ENCODE results near the gene NAPG.
"Not testable (repeated sequence)": the region's sequence is repeated elsewhere in the genome, so short reads cannot be mapped to it uniquely, and the experiment has no call there.

The NAPG gene

DNA sequence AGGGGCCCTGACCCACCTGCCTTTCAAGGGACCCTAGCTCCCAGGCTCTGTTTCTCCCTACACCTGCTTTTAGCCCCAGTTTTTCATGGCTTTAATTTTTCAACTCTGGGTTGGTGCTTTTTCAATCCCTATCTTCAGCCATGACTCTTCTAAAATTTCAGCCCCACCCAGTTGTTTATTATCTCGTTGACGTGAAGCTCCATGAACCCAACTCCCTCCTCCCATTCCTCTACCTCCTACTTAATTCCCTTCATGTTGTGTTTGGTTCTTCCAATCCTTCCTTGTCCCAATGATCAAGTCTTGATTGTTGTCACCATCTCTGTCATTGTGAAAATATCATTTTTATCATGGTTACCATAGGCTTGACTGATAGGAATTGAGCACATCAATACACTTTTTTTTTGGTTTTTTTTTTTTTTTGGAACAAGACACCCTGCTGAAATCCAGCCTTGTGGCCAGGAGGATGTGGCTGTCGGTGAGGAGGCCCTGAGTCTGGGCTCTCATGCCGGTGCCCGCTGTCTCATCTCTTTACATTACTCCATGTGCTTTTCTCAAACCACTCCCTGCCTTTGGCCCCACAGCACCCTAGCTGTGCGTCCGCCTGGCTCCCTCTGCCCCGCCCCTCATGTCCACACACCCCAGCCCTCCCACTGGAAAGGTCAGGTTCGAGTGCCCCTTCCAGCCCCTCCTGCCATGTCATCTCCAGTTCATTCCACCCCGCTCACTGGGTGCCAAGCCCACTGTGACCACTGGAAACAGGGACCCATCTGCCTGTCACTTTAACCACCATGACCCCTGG lies 39.3 kb downstream of the NAPG start:
- no peak for TF ChIP-seq CTCF (IDR thresholded peaks at IDR 0.05; ENCODE audit: low read depth, low read length)
- TF ChIP-seq EZH2phosphoT487 (IDR thresholded peaks at IDR 0.05; ENCODE audit: low read depth): no peak
- H3K9ac ChIP-seq (ENCODE audit: low read length): no peak overlapping the region
- 0 out of 2 replicates have a peak, but pooled peaks cover 2% of the 10 kb centered on the region for H3K4me1 ChIP-seq (ENCODE audit: low read length)
- H3K79me2 ChIP-seq (ENCODE audit: low read length): no peaks in the 10 kb centered on the region
- no peak overlapping the region for H3K27ac ChIP-seq (ENCODE audit: low read length)
- no peak overlapping the region for H3K4me2 ChIP-seq (ENCODE audit: low read length)
- no peaks in the 10 kb centered on the region for H3K9me3 ChIP-seq (ENCODE audit: insufficient read depth, low read length)
- H2AFZ ChIP-seq (ENCODE audit: low read depth, low read length): no peak overlapping the region
- no peak overlapping the region for H3K4me3 ChIP-seq (ENCODE audit: low read length)
- no peaks in the 10 kb centered on the region for H3K27me3 ChIP-seq (ENCODE audit: low read depth, low read length)
- H4K20me1 ChIP-seq (ENCODE audit: insufficient read depth, low read length): no peaks in the 10 kb centered on the region
- no peaks in the 10 kb centered on the region for H3K36me3 ChIP-seq (replicated peaks; ENCODE audit: low read depth, low read length)

DNA sequence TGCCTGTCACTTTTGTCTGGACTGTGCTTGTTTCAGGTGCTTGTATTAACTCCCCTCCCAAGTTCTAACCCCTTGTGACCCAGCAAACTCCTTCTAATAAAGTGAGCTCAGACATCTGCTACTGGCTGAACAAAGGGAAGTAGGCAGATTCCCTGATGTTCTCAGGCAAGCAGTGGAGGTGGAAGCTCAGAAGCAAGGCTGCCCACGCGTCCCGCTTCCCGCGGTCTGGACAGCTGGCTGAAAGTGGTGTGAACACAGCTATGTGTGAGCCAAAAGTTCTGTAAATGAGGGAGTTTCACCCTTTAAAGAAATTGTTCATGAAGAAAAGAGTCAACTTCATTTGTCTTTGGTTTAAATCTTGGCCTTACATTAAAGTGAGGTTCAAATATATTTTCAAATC lies 40.0 kb downstream of the NAPG start:
- no peak overlapping the region for H3K4me3 ChIP-seq (ENCODE audit: low read length)
- no peaks in the 10 kb centered on the region for H3K79me2 ChIP-seq (ENCODE audit: low read length)
- no peaks in the 10 kb centered on the region for H3K4me1 ChIP-seq (ENCODE audit: low read length)
- H3K27ac ChIP-seq (ENCODE audit: low read length): no peak overlapping the region
- no peaks in the 10 kb centered on the region for H3K36me3 ChIP-seq (replicated peaks; ENCODE audit: low read depth, low read length)
- TF ChIP-seq EZH2phosphoT487 (IDR thresholded peaks at IDR 0.05; ENCODE audit: low read depth) (no peak), CTCF (IDR thresholded peaks at IDR 0.05; ENCODE audit: low read depth, low read length) (no peak)
- H4K20me1 ChIP-seq (ENCODE audit: insufficient read depth, low read length): no peaks in the 10 kb centered on the region
- no peaks in the 10 kb centered on the region for H3K9me3 ChIP-seq (ENCODE audit: insufficient read depth, low read length)
- no peak overlapping the region for H2AFZ ChIP-seq (ENCODE audit: low read depth, low read length)
- no peak overlapping the region for H3K4me2 ChIP-seq (ENCODE audit: low read length)
- no peaks in the 10 kb centered on the region for H3K27me3 ChIP-seq (ENCODE audit: low read depth, low read length)
- no peak overlapping the region for H3K9ac ChIP-seq (ENCODE audit: low read length)

- no peak overlapping the region for H2AFZ ChIP-seq (ENCODE audit: low read depth, low read length)
Measured at GRCh38 chr18:10566390-10566789, 40.6 kb downstream of the NAPG start.

DNA sequence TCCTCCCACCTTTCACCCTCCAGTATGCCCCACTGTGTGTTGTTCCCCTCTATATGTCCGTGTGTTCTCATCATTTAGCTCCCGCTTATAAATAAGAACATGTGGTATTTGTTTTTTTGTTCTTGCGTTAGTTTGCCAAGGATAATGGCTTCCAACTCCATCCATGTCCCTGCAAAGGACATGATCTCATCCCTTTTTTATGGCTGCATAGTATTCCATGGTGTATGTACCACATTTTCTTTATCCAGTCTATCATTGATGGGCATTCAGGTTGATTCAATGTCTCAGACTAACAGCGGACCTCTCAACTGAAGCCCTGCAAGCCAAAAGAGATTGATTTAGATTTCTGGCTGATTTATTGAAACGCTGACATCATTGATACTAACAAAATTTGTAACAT lies 44.1 kb downstream of the NAPG start:
- not testable (repeated sequence) for H3K4me1 ChIP-seq (ENCODE audit: low read length); H3K9ac ChIP-seq (ENCODE audit: low read length); H3K4me2 ChIP-seq (ENCODE audit: low read length); H3K4me3 ChIP-seq (ENCODE audit: low read length); H3K27me3 ChIP-seq (ENCODE audit: low read depth, low read length); H3K9me3 ChIP-seq (ENCODE audit: insufficient read depth, low read length); H3K79me2 ChIP-seq (ENCODE audit: low read length); H3K36me3 ChIP-seq (replicated peaks; ENCODE audit: low read depth, low read length); H3K27ac ChIP-seq (ENCODE audit: low read length); H2AFZ ChIP-seq (ENCODE audit: low read depth, low read length); H4K20me1 ChIP-seq (ENCODE audit: insufficient read depth, low read length)

More at GRCh38 chr18:10566390-10566789, 40.6 kb downstream of the NAPG start:
- H3K4me2 ChIP-seq (ENCODE audit: low read length): no peak overlapping the region
- no peaks in the 10 kb centered on the region for H3K36me3 ChIP-seq (replicated peaks; ENCODE audit: low read depth, low read length)
- H3K9ac ChIP-seq (ENCODE audit: low read length): no peak overlapping the region
- H3K9me3 ChIP-seq (ENCODE audit: insufficient read depth, low read length): no peaks in the 10 kb centered on the region
- no peaks in the 10 kb centered on the region for H4K20me1 ChIP-seq (ENCODE audit: insufficient read depth, low read length)
- no peaks in the 10 kb centered on the region for H3K27me3 ChIP-seq (ENCODE audit: low read depth, low read length)
- no peaks in the 10 kb centered on the region for H3K4me1 ChIP-seq (ENCODE audit: low read length)
- no peaks in the 10 kb centered on the region for H3K79me2 ChIP-seq (ENCODE audit: low read length)
- no peak overlapping the region for H3K27ac ChIP-seq (ENCODE audit: low read length)
- H3K4me3 ChIP-seq (ENCODE audit: low read length): no peak overlapping the region
- no peak for TF ChIP-seq EZH2phosphoT487 (IDR thresholded peaks at IDR 0.05; ENCODE audit: low read depth)
- no peak for TF ChIP-seq CTCF (IDR thresholded peaks at IDR 0.05; ENCODE audit: low read depth, low read length)
